ENCODE results near the gene TRPM8.
"Not testable (repeated sequence)": the region's sequence is repeated elsewhere in the genome, so short reads cannot be mapped to it uniquely, and the experiment has no call there.

TRPM8 gene

DNA sequence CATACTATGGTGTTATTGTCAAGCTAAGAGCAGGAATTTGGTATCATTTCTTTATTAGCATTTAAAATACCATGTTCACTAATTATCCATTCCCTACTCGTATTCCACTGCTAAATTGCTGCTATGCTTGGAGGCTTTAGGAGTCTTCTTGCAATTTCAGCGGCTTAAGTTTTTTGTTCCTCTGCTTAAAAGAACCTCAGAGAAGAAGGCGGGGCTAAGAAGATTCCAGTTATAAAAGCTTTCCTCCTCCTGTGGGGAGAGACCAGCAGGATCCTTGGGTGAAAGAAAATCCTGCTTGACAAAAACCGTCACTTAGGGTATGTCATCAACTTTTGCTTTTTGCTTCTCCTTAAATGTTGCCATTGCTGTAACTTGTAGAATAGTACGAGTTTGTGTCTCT lies at the start of gene TRPM8:
TRPM8 (plus strand) TSS at position 258 of the 400 bp plus-strand sequence. CDS start 9,165 bp downstream, outside the sequence.
- no peak for DNase-seq

DNA sequence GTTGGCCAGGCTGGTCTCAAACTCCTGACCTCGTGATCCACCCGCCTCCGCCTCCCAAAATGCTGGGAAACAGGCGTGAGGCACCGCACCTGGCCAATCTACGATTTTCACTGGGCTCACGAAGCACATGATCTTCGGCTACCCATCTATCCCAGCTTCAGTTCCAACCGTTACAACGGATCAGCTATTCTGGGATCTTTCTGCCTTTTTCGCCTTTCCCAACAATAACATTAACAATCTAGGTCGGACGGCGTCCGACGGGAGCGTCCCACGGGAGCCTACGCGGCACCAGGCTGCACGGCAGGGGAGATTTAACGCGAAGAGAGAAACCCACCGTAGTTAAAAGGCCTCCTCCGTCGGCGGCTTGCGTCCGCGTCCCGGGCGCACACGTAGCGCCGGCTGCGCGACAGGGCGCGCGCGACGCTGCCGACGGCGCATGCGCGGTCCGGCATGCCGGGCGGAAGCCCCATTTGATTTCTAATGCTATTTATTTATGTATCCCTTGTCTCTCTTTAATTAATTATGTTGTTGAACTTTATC lies 49.1 kb upstream of the TRPM8 start, which contains the start of gene MSL3B:
MSL3B (minus strand) TSS at position 394 of the 540 bp plus-strand sequence.
- no peak for DNase-seq

DNA sequence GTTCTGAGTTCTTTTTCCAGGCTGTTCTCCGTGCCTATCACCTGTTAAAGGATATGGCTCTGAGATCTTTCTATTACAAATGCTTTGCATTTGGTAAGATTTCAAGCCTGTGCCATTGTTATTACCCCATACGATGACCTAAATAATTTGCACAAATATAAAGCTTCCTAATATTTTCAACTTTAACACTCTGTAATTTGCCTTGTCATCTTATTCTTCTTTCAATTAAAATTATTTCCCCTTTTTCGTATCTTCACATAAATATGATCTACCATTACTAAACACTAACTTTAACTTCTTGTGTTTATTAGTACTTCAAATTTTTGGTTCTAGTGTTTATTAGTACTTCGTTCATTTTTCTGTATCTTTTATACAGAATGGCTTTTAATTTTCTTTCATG lies 45.7 kb upstream of the TRPM8 start:
- no peak for DNase-seq

DNA sequence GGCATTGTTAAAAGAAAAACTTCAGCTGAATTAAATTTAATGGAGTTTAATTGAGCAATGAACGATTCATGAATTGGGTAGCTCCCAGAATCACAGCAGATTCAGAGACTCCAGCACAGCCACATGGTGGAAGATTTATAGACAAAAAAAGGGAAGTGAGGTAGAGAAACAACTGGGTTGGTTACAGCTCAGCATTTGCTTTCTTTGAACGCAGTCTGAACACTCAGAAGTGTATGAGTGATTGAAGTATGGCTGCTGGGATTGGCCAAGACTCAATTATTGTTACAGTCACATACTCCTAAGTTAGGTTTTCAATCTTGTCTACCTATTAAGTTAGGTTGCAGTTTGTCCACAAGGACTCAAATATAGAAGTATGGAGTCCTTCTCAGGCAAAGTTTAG lies 45.0 kb upstream of the TRPM8 start:
- DNase-seq, result not testable (repeated sequence)

DNA sequence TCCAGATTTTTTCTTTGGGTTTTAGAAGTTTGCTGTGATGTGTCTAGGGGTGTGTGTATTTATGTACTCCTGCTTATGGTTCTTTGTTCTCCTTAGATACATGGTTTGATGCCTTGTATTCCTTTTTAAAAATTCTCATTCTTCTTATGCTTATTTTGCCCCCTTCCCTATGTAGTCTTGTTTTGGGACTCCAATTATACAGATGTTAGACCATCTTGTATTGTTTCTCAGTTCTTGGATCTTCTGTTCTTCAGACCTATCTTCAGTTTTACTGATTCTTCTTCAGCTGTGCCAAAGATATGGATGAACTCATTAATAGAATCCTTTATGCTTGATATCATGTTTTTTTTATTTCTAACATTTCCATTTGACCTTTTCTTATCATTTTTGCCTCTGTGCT lies 34.8 kb upstream of the TRPM8 start:
- no peak for DNase-seq

DNA sequence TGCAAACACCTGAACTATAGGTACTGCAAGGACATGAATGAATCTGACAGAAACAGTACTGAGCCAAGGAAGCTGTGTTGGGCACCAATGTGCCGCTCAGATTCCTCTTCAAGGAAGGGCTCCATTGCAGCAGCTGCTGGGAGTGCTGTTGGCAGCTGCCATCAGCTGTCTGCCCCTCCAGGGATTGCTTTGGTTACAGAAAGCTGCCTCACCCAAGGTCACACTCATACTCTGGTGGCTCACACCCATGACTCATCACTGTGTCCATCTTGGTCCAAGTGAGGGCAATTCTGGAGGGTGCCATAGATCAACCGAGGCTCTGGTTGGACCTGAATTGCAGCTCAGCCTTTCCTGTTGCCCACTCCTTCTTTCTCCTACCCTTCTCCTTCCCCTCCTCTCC lies 24.4 kb upstream of the TRPM8 start:
- no peak for DNase-seq

DNA sequence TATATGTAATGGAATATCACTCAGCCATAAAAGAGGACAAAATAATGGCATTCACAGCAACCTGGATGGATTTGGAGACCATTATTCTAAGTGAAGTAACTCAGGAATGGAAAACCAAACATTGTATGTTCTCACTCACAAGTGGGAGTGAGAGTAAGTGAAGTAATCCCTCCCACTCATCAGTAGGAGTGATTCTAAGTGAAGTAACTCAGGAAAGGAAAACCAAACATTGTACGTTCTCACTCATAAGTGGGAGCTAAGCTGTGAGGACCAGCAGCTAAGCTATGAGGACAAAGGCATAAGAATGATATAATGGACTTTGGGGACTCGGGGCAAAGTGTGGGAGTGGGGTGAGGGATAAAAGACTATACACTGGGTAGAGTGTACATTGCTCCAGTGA lies 20.9 kb upstream of the TRPM8 start:
- DNase-seq, result not testable (repeated sequence)

DNA sequence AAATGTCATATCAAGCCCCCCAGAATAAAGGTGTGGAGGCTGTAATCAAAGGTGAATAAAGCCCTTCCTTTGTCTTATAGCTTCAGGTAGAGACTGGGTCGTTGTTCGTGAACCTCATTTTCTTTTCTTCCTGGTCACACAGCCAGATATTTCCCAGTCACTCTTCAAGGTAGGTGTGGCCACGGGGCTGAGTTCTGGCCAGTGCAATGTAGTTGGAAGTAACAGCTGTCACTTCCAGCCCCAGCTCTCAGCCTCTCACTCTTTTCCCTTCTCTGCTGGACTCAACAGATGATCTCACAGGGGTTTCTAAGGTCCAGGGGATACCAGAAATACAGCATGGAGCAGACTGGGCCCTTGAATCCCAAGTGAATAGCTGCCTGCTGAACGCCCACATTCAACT lies 15.8 kb upstream of the TRPM8 start:
- no peak for DNase-seq

DNA sequence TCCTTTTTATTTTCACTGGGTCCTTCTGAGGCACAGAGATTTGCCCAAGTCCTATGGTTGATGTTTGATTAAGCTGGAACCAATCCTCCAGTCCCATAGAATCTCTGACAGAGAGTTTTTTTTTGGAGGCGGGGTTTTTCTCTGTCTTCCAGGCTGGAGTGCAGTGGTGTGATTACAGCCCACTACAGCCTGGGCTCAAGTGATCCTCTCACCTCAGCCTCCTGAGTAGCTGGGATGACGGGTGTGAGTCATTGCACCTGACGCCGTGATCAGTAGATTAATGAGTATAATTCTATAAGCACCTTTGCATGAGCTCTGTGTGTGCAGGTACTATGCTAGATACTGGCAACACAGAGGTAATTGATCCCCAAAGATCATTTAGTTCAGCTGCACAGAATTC lies 15.3 kb upstream of the TRPM8 start:
- DNase-seq, result no peak

DNA sequence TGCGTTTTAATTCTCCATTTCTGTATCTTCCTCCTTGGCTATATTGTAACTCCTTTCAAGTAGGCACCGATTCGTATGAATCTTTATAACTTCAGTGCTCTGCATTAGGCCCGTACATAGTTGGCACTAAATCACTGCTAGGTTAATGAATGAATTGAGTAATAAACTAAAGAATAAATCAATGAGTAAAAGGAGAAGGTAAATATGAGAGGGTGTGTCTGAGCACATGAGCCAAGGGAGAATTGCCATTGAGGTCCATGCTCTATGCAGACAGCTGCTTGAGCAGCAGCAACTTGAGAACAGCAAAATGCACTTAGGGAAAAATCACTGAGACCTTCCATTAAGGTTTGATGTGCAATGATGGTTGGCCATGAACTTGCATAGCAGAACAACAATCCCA lies 11.2 kb upstream of the TRPM8 start:
- DNase-seq, result no peak

DNA sequence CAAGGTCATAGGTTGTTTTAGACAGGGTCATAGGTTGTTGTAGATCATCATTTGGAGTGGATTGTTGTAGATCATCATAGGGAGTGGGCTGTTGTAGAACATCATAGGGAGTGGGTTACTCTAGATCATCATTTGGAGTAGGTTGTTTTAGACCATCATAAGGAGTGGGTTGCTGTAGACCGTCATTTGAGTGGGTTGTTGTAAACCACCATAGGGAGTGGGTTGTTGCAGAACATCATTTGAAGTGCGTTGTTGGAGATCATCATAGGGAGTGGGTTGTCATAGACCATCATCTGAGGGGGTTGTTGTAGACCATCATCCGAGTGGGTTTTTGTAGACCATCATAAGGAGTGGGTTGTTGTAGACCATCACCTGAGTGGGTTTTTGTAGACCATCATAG lies 9.5 kb upstream of the TRPM8 start:
- DNase-seq, result no peak

DNA sequence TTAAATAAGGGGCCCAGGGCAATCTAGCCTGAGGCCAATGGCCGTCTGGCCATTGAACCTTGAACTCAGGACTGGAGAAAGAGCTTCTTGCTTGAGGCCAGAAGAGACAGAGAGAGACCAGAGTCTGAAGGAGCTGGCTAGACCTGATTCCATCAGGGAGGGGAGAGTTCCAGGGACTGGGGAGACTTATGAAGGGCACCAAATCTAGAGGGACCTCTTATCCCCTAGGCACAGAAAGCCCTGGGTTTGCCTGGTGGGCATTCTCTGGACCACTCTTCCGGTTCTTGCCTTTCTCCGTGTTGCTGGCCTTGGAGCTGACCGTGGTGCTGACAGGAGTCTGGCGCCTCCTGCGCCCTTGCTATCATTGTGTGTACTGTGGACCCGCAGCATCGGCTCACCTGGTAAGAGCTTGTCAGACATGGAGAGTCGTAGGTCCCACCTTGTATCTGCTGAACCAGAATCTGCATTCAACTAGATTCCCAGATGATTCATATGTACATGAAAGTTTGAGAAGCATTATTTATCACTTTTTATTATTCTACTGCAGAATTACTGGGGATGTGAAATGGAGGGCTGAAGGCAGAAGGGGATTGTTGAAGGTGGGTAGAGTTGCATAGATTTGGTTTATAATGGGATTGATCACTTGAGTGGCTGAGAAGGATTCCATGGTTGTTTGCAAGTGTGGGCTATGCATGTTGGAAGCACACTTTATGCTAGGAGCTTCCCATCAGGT lies 4.3 kb upstream of the TRPM8 start:
- no peak for DNase-seq

DNA sequence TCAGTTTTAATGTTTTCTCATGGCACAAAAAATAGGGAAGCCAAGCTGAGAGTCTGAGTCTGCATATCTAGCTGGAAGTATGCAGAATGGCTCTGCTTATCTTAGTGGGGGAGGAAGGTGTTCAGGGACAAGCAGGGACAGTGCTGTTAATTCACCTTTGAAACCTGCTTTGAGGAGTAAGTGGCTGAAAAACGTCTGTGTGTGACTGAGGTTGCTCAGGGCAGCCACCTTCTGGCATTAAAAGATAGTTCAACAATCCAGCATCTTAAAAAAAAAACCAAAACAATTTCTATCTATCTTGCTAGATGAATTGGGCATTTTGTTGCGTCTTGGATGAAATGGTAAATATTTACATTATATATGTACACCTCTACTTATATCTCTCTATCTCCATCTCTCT lies 2.0 kb upstream of the TRPM8 start:
- no peak for DNase-seq

DNA sequence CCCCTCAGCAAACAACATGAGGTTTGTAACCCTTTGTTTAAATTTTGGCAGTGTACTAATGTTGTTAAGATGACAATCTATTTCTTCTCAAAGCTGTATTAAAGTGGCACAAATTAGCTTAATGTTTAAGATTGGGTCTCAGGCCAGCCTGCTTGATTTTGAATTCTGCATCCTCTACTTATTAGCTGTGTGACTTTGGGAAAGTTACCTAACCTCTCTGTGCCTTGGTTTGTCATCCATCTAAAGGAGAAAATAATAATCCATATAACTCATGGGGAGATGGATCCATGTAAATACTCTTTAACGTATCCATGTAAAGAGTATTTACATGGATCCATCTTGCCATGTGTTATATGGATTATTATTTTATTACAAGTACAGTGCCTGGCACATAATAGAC lies 2.1 kb downstream of the TRPM8 start:
- DNase-seq, result no peak

DNA sequence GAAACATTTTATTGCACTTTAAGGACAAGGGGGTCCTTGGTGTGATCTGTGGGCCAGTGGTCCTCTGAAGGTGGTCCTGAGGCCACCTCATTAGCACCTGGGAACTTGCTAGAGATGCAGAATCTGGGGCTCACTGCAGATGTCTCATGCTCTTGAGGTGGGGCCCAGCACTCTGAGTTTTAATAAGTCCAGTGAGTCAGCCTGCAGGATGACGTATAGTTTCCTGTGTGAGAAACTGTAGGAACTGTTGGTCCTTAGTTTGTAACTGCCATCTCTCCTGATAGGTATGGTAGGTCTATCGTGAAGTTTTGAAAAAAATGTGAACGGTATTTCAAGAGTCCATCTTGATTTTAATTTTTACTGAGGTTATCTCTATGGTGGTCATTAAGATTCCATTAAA lies 2.8 kb downstream of the TRPM8 start:
- no peak for DNase-seq

DNA sequence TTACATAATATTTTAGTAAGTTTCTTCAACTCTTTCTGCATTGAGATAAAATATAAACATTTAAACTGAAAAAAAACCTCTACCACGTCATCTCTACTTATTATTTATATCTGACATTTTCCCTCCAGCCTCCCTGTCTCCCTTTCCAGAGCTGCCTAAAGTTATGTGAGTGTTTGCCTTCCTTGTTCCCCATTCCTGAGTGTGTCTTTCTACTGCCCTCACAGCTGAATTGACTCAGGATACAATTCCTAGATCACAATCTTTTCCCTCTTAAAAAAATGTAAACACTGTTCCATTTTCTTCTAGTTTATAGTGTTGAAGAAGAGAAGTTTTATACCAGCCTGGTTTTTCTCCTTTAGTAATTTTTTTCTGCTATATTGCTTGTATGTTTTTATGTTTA lies 5.3 kb downstream of the TRPM8 start:
- DNase-seq, result no peak

DNA sequence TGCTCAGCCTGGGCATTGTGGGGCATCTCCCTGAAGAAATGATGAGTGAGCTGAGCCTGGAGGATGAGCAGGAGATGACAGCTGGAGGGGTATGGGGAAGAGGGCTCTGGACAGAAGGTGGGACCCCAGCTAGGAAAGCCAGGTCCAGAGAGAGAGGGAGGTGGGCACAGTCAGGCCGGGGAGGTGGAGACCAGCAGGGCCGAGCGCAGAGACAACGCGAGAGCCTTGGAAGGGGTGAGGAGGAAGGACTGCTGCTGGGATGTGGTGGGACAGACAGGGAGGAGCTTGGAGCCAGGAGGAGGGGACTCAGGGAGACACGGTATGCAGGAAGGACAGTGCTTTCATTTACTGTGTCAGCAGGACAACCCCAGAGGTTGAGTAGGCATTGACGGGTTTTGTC lies 8.2 kb downstream of the TRPM8 start:
- no peak for DNase-seq

DNA sequence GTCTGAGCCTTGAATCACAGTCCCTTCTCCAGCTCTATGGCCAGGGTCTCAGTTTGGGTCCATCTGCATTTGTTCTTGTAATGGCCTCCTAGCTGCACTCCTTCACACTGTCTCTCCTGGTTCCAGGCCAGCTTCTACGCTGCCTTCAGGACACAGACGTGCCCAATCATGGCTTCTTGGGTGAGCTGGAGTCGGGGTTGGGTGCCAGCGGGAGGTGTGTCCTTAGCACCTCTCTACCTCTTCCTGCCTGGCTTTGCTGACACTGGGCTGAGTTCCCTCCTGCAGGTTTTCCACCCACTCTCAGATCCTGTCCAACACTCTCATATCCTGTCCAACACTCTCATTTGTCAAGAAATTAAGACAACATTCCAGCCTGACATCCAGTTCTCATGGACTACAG lies 9.6 kb downstream of the TRPM8 start:
- no peak for DNase-seq

DNA sequence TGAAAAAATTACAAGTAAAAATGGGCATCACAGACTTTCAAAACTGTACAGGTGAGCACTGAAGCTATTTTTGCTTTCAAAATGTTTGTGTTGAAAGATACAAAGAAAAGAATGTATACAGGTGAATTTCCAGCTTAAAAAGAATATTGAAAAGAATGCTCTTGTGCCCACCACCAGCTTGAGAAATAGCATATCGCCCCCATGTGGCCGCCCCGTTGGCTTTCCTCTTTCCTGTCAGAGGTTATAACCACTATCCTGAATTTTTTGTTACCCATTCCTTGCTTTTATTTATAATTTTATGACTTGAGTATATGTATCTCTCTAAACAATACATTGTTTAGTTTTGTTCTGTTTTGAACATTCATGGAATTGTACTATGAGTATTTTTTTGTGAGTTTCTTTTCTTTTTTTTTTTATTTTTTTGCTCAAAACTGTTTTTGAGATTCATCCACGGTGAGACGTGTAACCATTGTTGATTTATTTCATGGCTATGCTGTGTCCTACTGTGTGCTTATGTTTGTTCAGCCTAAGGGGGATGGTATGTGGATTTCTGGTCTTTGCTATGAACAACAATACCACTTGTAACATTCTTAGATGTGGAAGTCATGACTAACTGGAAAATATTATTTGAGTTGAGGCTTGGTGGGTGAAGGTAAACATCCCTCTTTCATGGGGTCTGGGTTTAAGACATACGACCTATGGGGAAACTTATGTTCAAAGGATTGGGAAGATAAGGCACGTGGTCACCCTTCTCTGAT lies 11.6 kb downstream of the TRPM8 start:
- no peak for DNase-seq

DNA sequence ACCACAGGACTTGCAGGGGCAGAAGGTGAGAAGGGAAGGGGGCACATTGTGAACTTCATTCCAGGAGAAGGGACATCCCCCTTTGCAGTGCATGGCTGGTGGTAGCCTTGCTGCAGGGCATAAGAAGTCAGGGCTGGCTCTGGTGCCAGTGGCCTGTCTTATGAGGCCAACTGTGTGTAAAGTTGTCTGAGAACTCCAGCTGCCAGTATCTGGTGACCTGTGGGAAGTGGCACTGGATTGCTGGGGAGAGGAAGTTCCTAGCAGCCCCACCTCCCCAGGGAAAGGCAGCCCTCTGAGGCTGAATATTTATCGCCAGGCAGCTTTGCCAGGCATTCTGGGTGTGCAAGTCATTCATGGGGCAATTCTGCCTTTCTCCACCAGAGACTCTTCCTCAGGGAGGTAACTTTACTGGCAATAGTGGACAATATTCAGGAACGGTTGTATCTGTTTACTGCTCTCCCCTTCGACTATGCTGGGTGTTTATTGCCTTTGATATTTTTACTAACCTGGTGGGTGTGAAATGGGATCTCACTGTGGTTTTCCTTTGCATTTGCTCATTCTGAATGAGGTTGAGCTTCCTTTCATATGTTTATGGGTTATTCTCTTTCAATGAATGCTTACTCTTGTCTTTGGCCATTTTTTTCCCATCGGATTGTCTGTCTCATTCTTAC lies 12.3 kb downstream of the TRPM8 start:
- no peak for DNase-seq

DNA sequence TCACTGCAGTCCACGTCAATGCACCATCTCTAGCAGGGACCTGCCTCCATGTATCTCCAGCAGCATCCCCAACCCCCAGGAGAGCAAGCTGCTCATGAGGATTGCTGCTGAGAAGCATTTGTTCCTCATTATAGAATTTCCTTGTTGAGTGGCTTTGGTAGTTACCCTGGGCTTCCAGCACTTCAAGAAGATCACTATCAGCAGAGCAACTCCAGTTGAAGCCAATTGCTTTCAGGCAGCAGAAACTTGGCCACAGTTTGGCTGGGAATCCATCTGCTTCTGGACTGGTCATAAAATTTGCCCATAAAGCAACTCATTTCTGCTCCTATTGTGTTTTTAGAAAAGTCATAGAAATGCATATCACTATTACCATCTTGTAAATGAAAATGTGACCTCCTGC lies 17.4 kb downstream of the TRPM8 start:
- DNase-seq, result no peak

DNA sequence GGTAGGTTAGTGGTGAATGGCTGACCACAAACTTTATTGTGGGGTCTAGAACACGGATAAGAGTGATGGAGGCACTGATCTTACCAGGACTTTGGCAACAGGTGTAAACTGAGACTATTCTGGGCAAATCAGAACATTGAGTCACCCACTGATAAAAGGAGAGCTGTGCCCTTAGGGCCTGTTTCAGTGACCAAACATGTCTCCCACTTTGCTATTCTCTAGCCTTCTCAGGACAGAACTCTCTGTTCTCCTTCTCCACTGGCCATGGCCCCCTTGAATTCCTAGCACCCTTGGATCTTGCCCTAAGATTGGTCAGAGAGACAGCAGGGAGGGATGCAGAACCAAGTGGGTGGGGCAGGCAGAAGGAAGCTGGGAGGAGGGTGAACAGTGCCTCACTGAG lies 18.3 kb downstream of the TRPM8 start:
- DNase-seq, result no peak

DNA sequence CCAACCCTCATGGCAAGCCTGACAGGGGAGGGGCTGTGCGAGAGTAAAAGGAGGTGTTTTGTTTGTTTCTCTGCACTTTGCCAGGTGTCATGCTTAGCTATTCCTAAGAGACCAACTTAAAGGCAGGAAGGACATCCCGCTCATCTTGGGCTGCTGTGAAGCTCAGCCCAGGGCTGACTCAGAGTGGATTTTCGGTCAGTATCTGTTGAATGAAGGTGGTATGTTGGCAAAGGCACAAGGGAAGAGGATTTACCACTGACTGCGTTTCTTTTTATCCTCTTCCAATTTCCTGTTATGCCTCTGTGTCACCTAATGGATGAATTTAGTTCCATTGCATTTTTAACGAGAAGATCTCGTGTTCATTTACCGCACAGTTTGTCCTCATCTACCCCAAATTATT lies 18.9 kb downstream of the TRPM8 start:
- no peak for DNase-seq
